HG02870 (cell line): ENCODE measurements around the gene POP4.

Experiments
- ATAC-seq: cut with Tn5 transposase; IDR thresholded peaks from one replicate; pipeline ENCODE4 v1.9.1; 2021; ENCODE audit warnings: mild to moderate bottlenecking, moderate library complexity; ENCODE audit not compliant: unreplicated experiment

Gene POP4

GRCh38 chr19:29629836-29630534 lies 23.9 kb downstream of the POP4 start:
- no peak for ATAC-seq

GRCh38 chr19:29630655-29631054 lies 24.6 kb downstream of the POP4 start:
- no peak for ATAC-seq

DNA sequence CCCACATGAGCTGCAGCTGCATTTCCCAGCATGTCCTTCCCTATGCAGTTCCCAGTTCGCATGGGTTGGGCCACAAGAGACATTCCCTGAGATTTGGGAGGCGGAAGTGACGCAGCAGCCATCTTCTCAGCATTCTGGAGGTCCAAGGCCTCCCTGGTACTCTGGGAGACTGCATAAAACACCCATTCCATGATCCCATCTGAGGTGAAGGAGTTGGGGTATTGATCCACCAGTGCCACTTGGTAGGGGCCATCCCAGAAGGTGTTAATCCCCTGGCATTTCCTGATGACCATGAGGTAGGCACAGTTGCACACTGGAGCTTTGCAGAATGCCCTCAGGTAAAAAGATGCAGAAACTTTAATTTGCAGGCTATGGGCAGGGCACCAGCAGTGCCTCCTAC lies 25.4 kb downstream of the POP4 start:
- ATAC-seq: no peak

DNA sequence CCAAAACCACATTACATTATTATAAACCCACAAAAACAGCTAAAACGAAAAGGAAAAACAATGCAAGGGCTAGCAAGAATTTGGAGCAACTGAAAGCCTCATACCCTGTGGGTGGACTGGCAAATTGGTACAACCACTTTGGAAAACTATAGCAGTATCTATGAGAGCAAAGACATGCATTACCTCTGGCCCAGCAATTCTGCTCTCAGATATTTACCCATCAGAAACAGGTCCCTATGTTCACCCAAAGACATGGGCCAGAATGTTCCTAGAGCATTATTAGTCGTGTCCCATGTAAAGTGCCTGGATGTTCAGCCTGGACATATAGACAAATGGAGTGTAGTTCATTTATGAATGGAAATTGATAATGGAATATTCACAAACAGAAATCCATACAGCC lies 27.9 kb downstream of the POP4 start:
- ATAC-seq: no peak

GRCh38 chr19:29634423-29635130 lies 28.5 kb downstream of the POP4 start:
- ATAC-seq: no peak

- ATAC-seq: no peak
Measured at GRCh38 chr19:29635963-29636362, 29.9 kb downstream of the POP4 start.

GRCh38 chr19:29636553-29637360 lies 30.7 kb downstream of the POP4 start:
- no peak for ATAC-seq

- no peak for ATAC-seq
Measured at GRCh38 chr19:29639086-29639485, 33.0 kb downstream of the POP4 start.

DNA sequence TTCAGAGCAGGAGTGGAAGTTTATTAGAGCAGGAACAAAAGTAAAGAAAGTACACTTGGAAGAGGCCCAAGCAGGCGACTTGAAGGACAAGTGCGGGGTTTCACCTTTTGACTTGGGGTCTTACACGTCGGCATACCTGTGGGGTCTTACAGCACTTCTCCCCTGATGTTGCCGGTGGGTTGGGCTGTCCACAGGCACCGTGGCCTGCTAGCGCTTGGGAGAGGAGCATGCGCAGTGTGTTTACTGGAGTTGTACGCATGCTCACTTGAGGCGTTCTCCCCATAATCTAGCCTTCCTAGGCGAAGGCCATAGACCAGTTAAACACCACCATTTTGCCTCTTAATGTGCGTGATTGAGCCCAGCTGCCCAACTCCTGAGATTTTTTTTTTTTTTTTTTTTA lies 34.1 kb downstream of the POP4 start:
- no peak for ATAC-seq

DNA sequence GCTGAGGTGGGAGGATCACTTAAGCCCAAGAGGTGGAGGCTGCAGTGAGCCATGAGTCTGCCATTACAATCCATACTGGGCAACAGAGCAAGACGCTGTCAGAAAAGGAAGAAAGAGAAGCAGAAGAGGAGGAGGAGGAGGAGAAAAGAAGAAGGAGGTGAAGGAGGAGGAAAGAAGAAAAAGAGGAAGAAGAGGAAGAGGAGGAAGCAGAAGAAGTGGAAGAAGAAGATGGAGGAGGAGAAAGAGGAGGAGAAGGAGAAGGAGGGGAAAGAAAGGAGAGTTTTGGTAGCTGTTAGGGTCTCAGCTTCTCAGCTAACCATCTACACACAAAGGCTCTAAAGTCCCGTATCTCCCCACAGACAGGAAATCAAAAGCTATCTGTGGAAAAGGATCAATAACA lies 35.5 kb downstream of the POP4 start:
- ATAC-seq: no peak

GRCh38 chr19:29643361-29643935 lies 37.4 kb downstream of the POP4 start:
- ATAC-seq: no peak

GRCh38 chr19:29644210-29644609 lies 38.1 kb downstream of the POP4 start:
- ATAC-seq: no peak

DNA sequence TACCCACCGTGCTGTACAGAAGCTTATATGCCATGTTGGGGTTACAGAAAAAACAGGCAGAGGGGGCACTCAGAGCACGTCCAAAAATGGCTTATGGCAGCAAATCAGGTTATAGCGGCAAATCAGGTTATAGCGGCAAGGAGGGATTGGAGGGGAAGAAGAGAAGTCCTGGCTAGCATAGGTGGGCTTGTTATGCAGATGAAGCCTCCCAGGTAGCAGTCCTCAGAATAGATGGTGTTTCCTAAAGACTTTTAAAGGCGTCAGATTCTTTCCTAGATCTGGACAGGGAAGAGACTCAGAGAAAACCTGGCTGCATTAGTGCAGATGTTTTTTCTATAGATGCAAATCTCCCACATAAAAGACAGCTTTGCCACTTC lies 39.4 kb downstream of the POP4 start:
- ATAC-seq: no peak

- ATAC-seq: no peak
Measured at GRCh38 chr19:29645911-29646310, 39.8 kb downstream of the POP4 start.

- ATAC-seq: no peak
Measured at GRCh38 chr19:29650772-29651387, 44.8 kb downstream of the POP4 start.

- ATAC-seq: no peak
Measured at GRCh38 chr19:29651622-29652394, 45.7 kb downstream of the POP4 start.

- ATAC-seq: no peak
Measured at GRCh38 chr19:29653398-29653797, 47.3 kb downstream of the POP4 start.

GRCh38 chr19:29655648-29656335 lies 49.7 kb downstream of the POP4 start:
- no peak for ATAC-seq

DNA sequence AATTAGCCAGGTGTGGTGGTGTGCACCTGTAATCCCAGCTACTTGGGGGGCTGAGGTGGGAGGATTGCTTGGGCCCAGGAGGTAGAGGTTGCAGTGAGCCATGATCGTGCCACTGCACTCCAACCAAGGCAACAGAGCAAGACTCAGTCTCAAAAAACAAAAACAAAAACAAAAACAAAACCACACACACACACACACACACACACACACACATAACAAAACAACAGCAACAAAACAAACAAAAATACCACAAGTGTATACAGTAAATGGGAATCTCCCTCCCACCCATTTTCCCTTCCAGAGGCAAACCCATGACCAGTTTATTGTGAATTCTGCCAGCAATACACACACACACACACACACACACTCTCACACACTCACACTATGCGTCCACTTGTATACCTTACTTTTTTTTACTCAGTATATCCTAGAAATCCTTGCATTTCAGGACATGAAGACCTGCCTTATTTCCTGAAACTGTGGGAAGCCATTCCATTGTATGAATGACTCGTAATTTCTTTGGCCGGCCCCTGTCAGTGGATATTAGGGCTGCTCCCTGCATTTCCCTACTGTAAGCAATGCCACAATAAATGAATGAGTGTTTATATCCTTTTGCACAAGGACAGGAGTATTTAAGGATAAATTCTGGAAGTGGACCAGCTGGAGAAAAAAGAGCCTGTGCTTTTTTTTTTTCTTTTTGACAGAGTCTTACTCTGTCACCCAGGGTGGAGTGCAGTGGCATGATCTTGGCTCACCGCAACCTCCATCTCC lies 52.3 kb downstream of the POP4 start:
- ATAC-seq: no peak
